ENCODE results near the gene OR8D4. TPM values are rescaled to one million over a fixed set of nuclear protein-coding genes. Genes with fewer than 3 reads are reported as not detected.
A peak's percentile ranks its signal among the peaks of the same experiment; 100 is the strongest.

OR8D4 gene
- total RNA-seq, 2 donors from 2014 or later = 1.6 to 13.2 TPM

GRCh38 chr11:123942413-123942812 lies 40.4 kb downstream of the OR8D4 start:
- no peak for ATAC-seq
- intact Hi-C loops (cut with DNase I) = no loop called here
- 84 to 94% methylated on average over 4 of the region's 4 CpGs for WGBS, 2 donors

GRCh38 chr11:123943738-123944137 lies 41.8 kb downstream of the OR8D4 start, which contains the start of gene OR6T1:
OR6T1 (minus strand) TSS chr11:123943838; CDS start chr11:123943838, 0 bp downstream.
- no peak for ATAC-seq
- peaks cover 30% of the 10 kb centered on the region for H3K4me1 ChIP-seq
- H3K4me3 ChIP-seq = no peak within 1 kb of the TSS
- WGBS, 2 donors = 84 to 87% methylated on average over 3 of the region's 3 CpGs
- intact Hi-C loops (cut with DNase I) = no loop called here
- H3K9me3 ChIP-seq = no peaks in the 10 kb centered on the region
- H3K27me3 ChIP-seq = no peaks in the 10 kb centered on the region
- TF ChIP-seq POLR2A (IDR thresholded peaks at IDR 0.05) = no peak
- no peak for TF ChIP-seq CTCF (IDR thresholded peaks at IDR 0.05)
- H3K36me3 ChIP-seq (replicated peaks in 1 of 2; ENCODE audit: insufficient read depth in 1 of 2, low read depth in 2 of 2) = no peaks in the 10 kb centered on the region
- DNase-seq = no peak
- H3K27ac ChIP-seq = peak within 1 kb of the TSS in 1 of 4 donors; percentile 3

More at GRCh38 chr11:123942413-123942812, 40.4 kb downstream of the OR8D4 start:
- peaks cover 25% of the 10 kb centered on the region for H3K4me1 ChIP-seq
- DNase-seq = no peak
- no peaks in the 10 kb centered on the region for H3K9me3 ChIP-seq
- TF ChIP-seq CTCF (IDR thresholded peaks at IDR 0.05) (no peak), POLR2A (IDR thresholded peaks at IDR 0.05) (no peak)
- H3K4me3 ChIP-seq = no peak overlapping the region
- H3K27ac ChIP-seq = no peak overlapping the region
- H3K27me3 ChIP-seq = no peaks in the 10 kb centered on the region
- no peaks in the 10 kb centered on the region for H3K36me3 ChIP-seq (replicated peaks in 1 of 2; ENCODE audit: insufficient read depth in 1 of 2, low read depth in 2 of 2)

- 12 to 19% methylated on average over 1 of the region's 1 CpG for WGBS, 2 donors
- Histone ChIP-seq H3K27me3 (no peaks in the 10 kb centered on the region), H3K4me3 (no peak overlapping the region), H3K9me3 (no peaks in the 10 kb centered on the region), H3K4me1 (peaks cover 39% of the 10 kb centered on the region), H3K27ac (peak overlapping the region in 1 of 4 donors; percentile 10), H3K36me3 (replicated peaks in 1 of 2; ENCODE audit: insufficient read depth in 1 of 2, low read depth in 2 of 2) (no peaks in the 10 kb centered on the region)
- intact Hi-C loops (cut with DNase I) = no loop called here
- TF ChIP-seq POLR2A (IDR thresholded peaks at IDR 0.05) (no peak), CTCF (IDR thresholded peaks at IDR 0.05) (no peak)
- ATAC-seq = peak; percentile 53
- no peak for DNase-seq
Observed at GRCh38 chr11:123945132-123945531, 43.2 kb downstream of the OR8D4 start.

- no peak for TF ChIP-seq POLR2A (IDR thresholded peaks at IDR 0.05)
- no peak for TF ChIP-seq CTCF (IDR thresholded peaks at IDR 0.05)
- Histone ChIP-seq H3K4me3 (no peak overlapping the region), H3K27ac (no peak overlapping the region), H3K4me1 (no peaks in the 10 kb centered on the region), H3K9me3 (no peaks in the 10 kb centered on the region), H3K27me3 (no peaks in the 10 kb centered on the region), H3K36me3 (replicated peaks in 1 of 2; ENCODE audit: insufficient read depth in 1 of 2, low read depth in 2 of 2) (no peaks in the 10 kb centered on the region)
- ATAC-seq (no peak), DNase-seq (no peak)
- intact Hi-C loops (cut with DNase I) = no loop called here
Observed at GRCh38 chr11:123956752-123957151, 54.8 kb downstream of the OR8D4 start.

Other genes starting within 250 kb of the OR8D4 start
- gene SCN3B, start 247.5 kb upstream of the OR8D4 start, total RNA-seq = 1 to 10 TPM in 1 of 2 donors, under 1 TPM in 1; 0.78 to 1.6 TPM
- 10 to 100 TPM; 11.5 to 15.3 TPM for gene ZNF202, start 160.5 kb upstream of the OR8D4 start, total RNA-seq
- gene OR6X1, start 147.6 kb upstream of the OR8D4 start, total RNA-seq = not detected
- gene OR6M1, start 95.8 kb upstream of the OR8D4 start, total RNA-seq = not detected
- not detected for gene TMEM225, start 16.5 kb upstream of the OR8D4 start, total RNA-seq
- 1 to 10 TPM in 1 of 2 donors, under 1 TPM in 1; 0.78 to 6.6 TPM for gene OR4D5, start 37.5 kb downstream of the OR8D4 start, total RNA-seq
- not detected for gene OR6T1, start 41.7 kb downstream of the OR8D4 start, total RNA-seq
- gene OR10S1, start 75.6 kb downstream of the OR8D4 start, total RNA-seq = not detected
- not detected for gene OR10G6, start 93.0 kb downstream of the OR8D4 start, total RNA-seq
- gene OR10G4, start 110.8 kb downstream of the OR8D4 start, total RNA-seq = 1 to 10 TPM in 1 of 2 donors, under 1 TPM in 1; 0.52 to 5.3 TPM
- gene OR10G9, start 120.8 kb downstream of the OR8D4 start, total RNA-seq = not detected
- gene OR10G8, start 124.6 kb downstream of the OR8D4 start, total RNA-seq = not detected
- gene OR10G7, start 139.2 kb downstream of the OR8D4 start, total RNA-seq = not detected
- 10 to 100 TPM; 18.9 to 37.2 TPM for gene VWA5A, start 213.3 kb downstream of the OR8D4 start, total RNA-seq

All from body of pancreas (tissue), 4 donors.